Measurements from ENCODE around the gene PSORS1C1. TPM values are rescaled to one million over a fixed set of nuclear protein-coding genes. Genes with fewer than 3 reads are reported as not detected.

Gene PSORS1C1
- total and polyA plus RNA-seq, 2 donors (not counting 1 experiment from before 2014, with no cell fraction given), result 0.40 to 0.66 TPM

DNA sequence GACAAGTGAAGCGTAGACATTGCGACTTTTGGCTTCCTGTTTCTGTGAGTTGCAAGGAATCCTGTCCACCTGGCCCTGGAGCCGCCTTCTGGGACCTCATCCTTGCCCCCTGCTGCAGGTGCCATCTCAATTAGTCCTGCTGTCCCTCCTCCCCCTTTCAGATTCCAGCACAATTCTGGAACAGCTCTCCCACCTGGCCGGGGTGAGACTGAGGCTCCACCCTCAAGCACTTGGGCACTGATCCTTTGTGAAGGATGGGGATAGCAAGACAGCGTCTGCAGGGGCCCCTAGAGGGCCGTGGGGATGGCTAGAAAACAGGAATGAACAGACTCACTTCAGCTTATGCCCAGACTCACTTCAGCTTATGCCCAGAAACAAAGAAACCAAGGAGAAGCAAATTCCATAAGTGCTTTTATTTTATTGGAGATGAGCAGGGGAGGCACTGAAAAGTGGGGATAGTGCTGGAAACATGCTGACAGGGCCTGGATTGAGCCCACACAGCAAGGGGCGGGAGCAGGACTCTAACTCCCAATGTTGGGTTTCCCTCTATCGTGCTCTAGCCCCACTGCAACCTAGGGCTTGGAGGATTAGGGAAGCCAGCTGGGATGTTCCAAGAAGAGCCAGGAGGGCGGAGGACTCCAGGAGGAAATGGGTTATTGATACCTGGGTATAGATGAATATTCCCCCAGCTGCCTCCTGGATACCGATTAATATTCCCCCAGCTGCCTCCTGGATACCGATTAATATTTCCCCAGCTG lies 3.6 kb upstream of the PSORS1C1 start:
- Histone ChIP-seq H3K36me3 (ENCODE audit: control insufficient read depth, insufficient read depth, low read length) (no peaks in the 10 kb centered on the region), H3K4me1 (ENCODE audit: control insufficient read depth, extremely low read depth, insufficient read depth, low read length) (peaks cover 17% of the 10 kb centered on the region), H3K9me3 (ENCODE audit: control insufficient read depth, insufficient read depth, low read depth, low read length) (no peaks in the 10 kb centered on the region), H3K4me2 (ENCODE audit: extremely low read depth, insufficient read depth, low read length) (no peak overlapping the region), H3K27me3 (ENCODE audit: control insufficient read depth, insufficient read depth, low read length) (peaks cover 20% of the 10 kb centered on the region), H2AFZ (ENCODE audit: low read length) (no peak overlapping the region), H3K27ac (ENCODE audit: insufficient read depth, low read length) (no peak overlapping the region), H3K9ac (ENCODE audit: insufficient read depth, low read length) (no peak overlapping the region), H3K4me3 (replicated peaks in 1 of 4; ENCODE audit: control extremely low read depth in 1 of 4, insufficient read depth in 1 of 4, low read depth in 3 of 4, low read length in 4 of 4) (no peak overlapping the region), H3K79me2 (ENCODE audit: control insufficient read depth, insufficient read depth, low read length) (no peaks in the 10 kb centered on the region), H4K20me1 (ENCODE audit: control insufficient read depth, extremely low read depth, insufficient read depth, low read length) (no peaks in the 10 kb centered on the region)
- DNase-seq (ENCODE audit: low read depth in 2 of 2), result no peak
- TF ChIP-seq, protein P1, sequence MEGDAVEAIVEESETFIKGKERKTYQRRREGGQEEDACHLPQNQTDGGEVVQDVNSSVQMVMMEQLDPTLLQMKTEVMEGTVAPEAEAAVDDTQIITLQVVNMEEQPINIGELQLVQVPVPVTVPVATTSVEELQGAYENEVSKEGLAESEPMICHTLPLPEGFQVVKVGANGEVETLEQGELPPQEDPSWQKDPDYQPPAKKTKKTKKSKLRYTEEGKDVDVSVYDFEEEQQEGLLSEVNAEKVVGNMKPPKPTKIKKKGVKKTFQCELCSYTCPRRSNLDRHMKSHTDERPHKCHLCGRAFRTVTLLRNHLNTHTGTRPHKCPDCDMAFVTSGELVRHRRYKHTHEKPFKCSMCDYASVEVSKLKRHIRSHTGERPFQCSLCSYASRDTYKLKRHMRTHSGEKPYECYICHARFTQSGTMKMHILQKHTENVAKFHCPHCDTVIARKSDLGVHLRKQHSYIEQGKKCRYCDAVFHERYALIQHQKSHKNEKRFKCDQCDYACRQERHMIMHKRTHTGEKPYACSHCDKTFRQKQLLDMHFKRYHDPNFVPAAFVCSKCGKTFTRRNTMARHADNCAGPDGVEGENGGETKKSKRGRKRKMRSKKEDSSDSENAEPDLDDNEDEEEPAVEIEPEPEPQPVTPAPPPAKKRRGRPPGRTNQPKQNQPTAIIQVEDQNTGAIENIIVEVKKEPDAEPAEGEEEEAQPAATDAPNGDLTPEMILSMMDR (conservative IDR thresholded peaks at IDR 0.05 in 1 of 2, IDR thresholded peaks at IDR 0.05 in 1 of 2; ENCODE audit: low read depth in 1 of 2, low read length in 2 of 2), result no peak
- no peak for TF ChIP-seq EZH2 (IDR thresholded peaks at IDR 0.05; ENCODE audit: low read length, missing control alignments)

DNA sequence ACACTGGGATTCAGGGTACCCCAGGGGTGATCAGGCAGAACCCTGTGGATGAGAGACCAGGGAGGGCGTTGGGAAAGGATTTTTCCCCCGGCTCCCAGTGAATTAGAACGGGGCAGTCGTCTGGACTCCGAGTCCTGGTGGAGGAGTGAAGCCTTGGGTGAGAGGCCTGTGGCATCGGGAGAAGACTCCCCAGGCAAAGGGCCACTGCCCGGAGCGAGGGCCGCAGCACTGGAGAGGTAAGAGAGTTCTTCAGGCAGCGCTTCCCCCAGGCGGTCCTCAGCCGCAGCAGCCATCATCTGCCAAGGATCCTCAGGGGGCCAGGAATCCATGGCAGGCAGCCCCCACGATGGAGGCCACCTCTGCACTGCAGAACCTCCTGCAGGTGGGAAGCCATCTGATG lies 2.9 kb upstream of the PSORS1C1 start:
- Histone ChIP-seq H2AFZ (ENCODE audit: low read length) (no peak overlapping the region), H3K4me2 (ENCODE audit: extremely low read depth, insufficient read depth, low read length) (no peak overlapping the region), H3K9ac (ENCODE audit: insufficient read depth, low read length) (no peak overlapping the region), H4K20me1 (ENCODE audit: control insufficient read depth, extremely low read depth, insufficient read depth, low read length) (no peaks in the 10 kb centered on the region), H3K27me3 (ENCODE audit: control insufficient read depth, insufficient read depth, low read length) (peaks cover 20% of the 10 kb centered on the region), H3K27ac (ENCODE audit: insufficient read depth, low read length) (no peak overlapping the region), H3K79me2 (ENCODE audit: control insufficient read depth, insufficient read depth, low read length) (no peaks in the 10 kb centered on the region), H3K9me3 (ENCODE audit: control insufficient read depth, insufficient read depth, low read depth, low read length) (no peaks in the 10 kb centered on the region), H3K36me3 (ENCODE audit: control insufficient read depth, insufficient read depth, low read length) (no peaks in the 10 kb centered on the region), H3K4me1 (ENCODE audit: control insufficient read depth, extremely low read depth, insufficient read depth, low read length) (peaks cover 17% of the 10 kb centered on the region), H3K4me3 (replicated peaks in 1 of 4; ENCODE audit: control extremely low read depth in 1 of 4, insufficient read depth in 1 of 4, low read depth in 3 of 4, low read length in 4 of 4) (no peak overlapping the region)
- TF ChIP-seq EZH2 (IDR thresholded peaks at IDR 0.05; ENCODE audit: low read length, missing control alignments), result no peak
- TF ChIP-seq, protein P1 (conservative IDR thresholded peaks at IDR 0.05 in 1 of 2, IDR thresholded peaks at IDR 0.05 in 1 of 2; ENCODE audit: low read depth in 1 of 2, low read length in 2 of 2), result no peak
- DNase-seq (ENCODE audit: low read depth in 2 of 2), result no peak

DNA sequence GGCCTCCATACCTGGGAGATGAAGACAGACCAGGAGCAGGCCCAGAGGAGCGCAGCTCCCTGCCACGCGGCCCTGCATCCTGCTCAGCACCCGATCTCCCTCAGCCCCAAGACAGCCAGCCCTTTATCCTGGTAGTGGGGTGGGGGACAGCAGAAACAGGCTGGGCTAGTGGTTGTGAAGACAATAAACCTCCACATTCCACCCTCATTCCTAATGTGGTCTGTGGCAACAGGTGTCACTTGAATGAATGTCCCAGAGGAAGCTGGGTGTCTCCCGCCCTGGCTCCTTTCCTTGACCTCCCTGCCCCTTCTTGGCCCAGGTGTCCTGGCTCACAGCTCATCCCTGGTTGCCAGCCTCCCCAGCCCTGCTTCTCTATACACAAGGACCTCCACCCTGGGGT lies 2.1 kb upstream of the PSORS1C1 start, which contains the start of gene C6orf15:
C6orf15 (minus strand) TSS at position 98 of the 400 bp plus-strand sequence; CDS start at position 78, 20 bp downstream.
- Histone ChIP-seq H3K4me3 (replicated peaks in 1 of 4; ENCODE audit: control extremely low read depth in 1 of 4, insufficient read depth in 1 of 4, low read depth in 3 of 4, low read length in 4 of 4) (no peak within 1 kb of the TSS), H3K79me2 (ENCODE audit: control insufficient read depth, insufficient read depth, low read length) (no peaks in the 10 kb centered on the region), H4K20me1 (ENCODE audit: control insufficient read depth, extremely low read depth, insufficient read depth, low read length) (no peaks in the 10 kb centered on the region), H3K4me2 (ENCODE audit: extremely low read depth, insufficient read depth, low read length) (no peak within 1 kb of the TSS), H3K36me3 (ENCODE audit: control insufficient read depth, insufficient read depth, low read length) (no peaks in the 10 kb centered on the region), H2AFZ (ENCODE audit: low read length) (no peak within 1 kb of the TSS), H3K9me3 (ENCODE audit: control insufficient read depth, insufficient read depth, low read depth, low read length) (no peaks in the 10 kb centered on the region), H3K4me1 (ENCODE audit: control insufficient read depth, extremely low read depth, insufficient read depth, low read length) (peaks cover 19% of the 10 kb centered on the region), H3K27me3 (ENCODE audit: control insufficient read depth, insufficient read depth, low read length) (peaks cover 19% of the 10 kb centered on the region), H3K27ac (ENCODE audit: insufficient read depth, low read length) (no peak within 1 kb of the TSS), H3K9ac (ENCODE audit: insufficient read depth, low read length) (no peak within 1 kb of the TSS)
- DNase-seq (ENCODE audit: low read depth in 2 of 2), result no peak
- TF ChIP-seq EZH2 (IDR thresholded peaks at IDR 0.05; ENCODE audit: low read length, missing control alignments), result no peak
- TF ChIP-seq, protein P1 (conservative IDR thresholded peaks at IDR 0.05 in 1 of 2, IDR thresholded peaks at IDR 0.05 in 1 of 2; ENCODE audit: low read depth in 1 of 2, low read length in 2 of 2), result no peak
